ENCODE data around the gene NXPH4. TPM values are rescaled to one million over a fixed set of nuclear protein-coding genes. Genes with fewer than 3 reads are reported as not detected.

The NXPH4 gene
- total RNA-seq, 2 experiments from 2014 or later = 5.3 to 10.5 TPM

GRCh38 chr12:57175428-57176138 is 41.0 kb upstream of the NXPH4 start:
- intact Hi-C loops (cut with micrococcal nuclease; ENCODE audit: unreplicated experiment) = no loop called here
- peak; percentile 21 for DNase-seq (ENCODE audit: low spot score)
- no peak overlapping the region for H3K4me3 ChIP-seq (ENCODE audit: low read depth, low read length, poor library complexity, severe bottlenecking)
- H4K20me1 ChIP-seq (ENCODE audit: insufficient read depth, low read length) = no peaks in the 10 kb centered on the region
- TF ChIP-seq CTCF (conservative IDR thresholded peaks at IDR 0.05; ENCODE audit: low read length) (peak; percentile 75), EZH2phosphoT487 (IDR thresholded peaks at IDR 0.05; ENCODE audit: borderline replicate concordance, low read depth, low read length) (no peak)
- ChIA-PET CTCF (ENCODE audit: unreplicated experiment) (no interaction called here), POLR2A (interaction anchor here (0.6 to 0.7 kb wide), 2 partner anchors 12 to 1094 kb away, joined by 3 read pairs; no protein-coding TSS in a partner anchor)
- H3K27ac ChIP-seq (ENCODE audit: low read depth, low read length, poor library complexity, severe bottlenecking) = no peak overlapping the region
- peaks cover 9% of the 10 kb centered on the region for H3K4me1 ChIP-seq (ENCODE audit: insufficient read depth, low read length, poor library complexity, severe bottlenecking)
- H3K4me2 ChIP-seq (ENCODE audit: low read length) = no peak overlapping the region
- no TSS peak for BruUV-seq (replicated peaks)
- no peaks in the 10 kb centered on the region for H3K36me3 ChIP-seq (ENCODE audit: insufficient read depth, low read length)
- H2AFZ ChIP-seq (ENCODE audit: low read length) = no peak overlapping the region
- no peaks in the 10 kb centered on the region for H3K79me2 ChIP-seq (ENCODE audit: insufficient read depth, low read depth, low read length)
- no peaks in the 10 kb centered on the region for H3K9me2 ChIP-seq (ENCODE audit: insufficient read depth, low read length)
- H3K9me3 ChIP-seq (ENCODE audit: low read length) = no peaks in the 10 kb centered on the region

GRCh38 chr12:57176139-57176477 is 40.5 kb upstream of the NXPH4 start:
- intact Hi-C loops (cut with micrococcal nuclease; ENCODE audit: unreplicated experiment) = no loop called here
- no peak overlapping the region for H2AFZ ChIP-seq (ENCODE audit: low read length)
- no TSS peak for BruUV-seq (replicated peaks)
- POLR2A ChIA-PET = interaction anchor here (0.6 kb wide), 1 partner anchor 133 kb away, joined by 3 read pairs; no protein-coding TSS in a partner anchor
- no peak overlapping the region for H3K4me2 ChIP-seq (ENCODE audit: low read length)
- no peaks in the 10 kb centered on the region for H3K9me3 ChIP-seq (ENCODE audit: low read length)
- peaks cover 9% of the 10 kb centered on the region for H3K4me1 ChIP-seq (ENCODE audit: insufficient read depth, low read length, poor library complexity, severe bottlenecking)
- H4K20me1 ChIP-seq (ENCODE audit: insufficient read depth, low read length) = no peaks in the 10 kb centered on the region
- no peak overlapping the region for H3K27ac ChIP-seq (ENCODE audit: low read depth, low read length, poor library complexity, severe bottlenecking)
- TF ChIP-seq EZH2phosphoT487 (IDR thresholded peaks at IDR 0.05; ENCODE audit: borderline replicate concordance, low read depth, low read length) = no peak
- peak; percentile 52 for TF ChIP-seq CTCF (conservative IDR thresholded peaks at IDR 0.05; ENCODE audit: low read length)
- no peaks in the 10 kb centered on the region for H3K79me2 ChIP-seq (ENCODE audit: insufficient read depth, low read depth, low read length)
- H3K36me3 ChIP-seq (ENCODE audit: insufficient read depth, low read length) = no peaks in the 10 kb centered on the region
- no peak overlapping the region for H3K4me3 ChIP-seq (ENCODE audit: low read depth, low read length, poor library complexity, severe bottlenecking)
- no peaks in the 10 kb centered on the region for H3K9me2 ChIP-seq (ENCODE audit: insufficient read depth, low read length)
- CTCF ChIA-PET (ENCODE audit: unreplicated experiment) = no interaction called here
- DNase-seq (ENCODE audit: low spot score) = no peak

- no TSS peak for BruUV-seq (replicated peaks)
- no peak for DNase-seq (ENCODE audit: low spot score)
- intact Hi-C loops (cut with micrococcal nuclease; ENCODE audit: unreplicated experiment) = no loop called here
- ChIA-PET CTCF (ENCODE audit: unreplicated experiment) (no interaction called here), POLR2A (interaction anchor here (0.6 kb wide), 1 partner anchor 134 kb away, joined by 3 read pairs; no protein-coding TSS in a partner anchor)
- H3K4me2 ChIP-seq (ENCODE audit: low read length) = no peak overlapping the region
- no peak overlapping the region for H2AFZ ChIP-seq (ENCODE audit: low read length)
- no peaks in the 10 kb centered on the region for H4K20me1 ChIP-seq (ENCODE audit: insufficient read depth, low read length)
- TF ChIP-seq EZH2phosphoT487 (IDR thresholded peaks at IDR 0.05; ENCODE audit: borderline replicate concordance, low read depth, low read length) (no peak), CTCF (conservative IDR thresholded peaks at IDR 0.05; ENCODE audit: low read length) (no peak)
- no peaks in the 10 kb centered on the region for H3K79me2 ChIP-seq (ENCODE audit: insufficient read depth, low read depth, low read length)
- H3K9me2 ChIP-seq (ENCODE audit: insufficient read depth, low read length) = no peaks in the 10 kb centered on the region
- H3K4me1 ChIP-seq (ENCODE audit: insufficient read depth, low read length, poor library complexity, severe bottlenecking) = peaks cover 9% of the 10 kb centered on the region
- H3K36me3 ChIP-seq (ENCODE audit: insufficient read depth, low read length) = no peaks in the 10 kb centered on the region
- no peaks in the 10 kb centered on the region for H3K9me3 ChIP-seq (ENCODE audit: low read length)
- no peak overlapping the region for H3K4me3 ChIP-seq (ENCODE audit: low read depth, low read length, poor library complexity, severe bottlenecking)
- no peak overlapping the region for H3K27ac ChIP-seq (ENCODE audit: low read depth, low read length, poor library complexity, severe bottlenecking)
These were observed 39.7 kb upstream of the NXPH4 start for GRCh38 chr12:57176846-57177245.
